ENCODE measurements around the gene NFIA. TPM values are rescaled to one million over a fixed set of nuclear protein-coding genes. Genes with fewer than 3 reads are reported as not detected.

Gene NFIA
- total RNA-seq, 4 donors from 2014 or later, result 32.0 to 160 (median 32.9) TPM

GRCh38 chr1:61130338-61131000 lies 48.1 kb downstream of the NFIA start:
- H3K4me1 ChIP-seq, result peaks cover 0 to 4% (median 0%) of the 10 kb centered on the region in 4 donors
- H3K9me3 ChIP-seq, result no peaks in the 10 kb centered on the region
- H3K36me3 ChIP-seq, result no peaks in the 10 kb centered on the region
- H3K4me3 ChIP-seq, result no peak overlapping the region
- H3K27me3 ChIP-seq, result no peaks in the 10 kb centered on the region
- no peak for DNase-seq
- TF ChIP-seq POLR2A (IDR thresholded peaks at IDR 0.05), result no peak
- no peak for TF ChIP-seq CTCF (IDR thresholded peaks at IDR 0.05)
- no peak overlapping the region for H3K27ac ChIP-seq

GRCh38 chr1:61131248-61131647 lies 48.9 kb downstream of the NFIA start:
- Histone ChIP-seq H3K9me3 (no peaks in the 10 kb centered on the region), H3K36me3 (no peaks in the 10 kb centered on the region), H3K4me1 (peaks cover 0 to 4% (median 0%) of the 10 kb centered on the region in 4 donors), H3K27ac (no peak overlapping the region), H3K27me3 (no peaks in the 10 kb centered on the region), H3K4me3 (no peak overlapping the region)
- DNase-seq, result no peak
- TF ChIP-seq POLR2A (IDR thresholded peaks at IDR 0.05) (no peak), CTCF (IDR thresholded peaks at IDR 0.05) (no peak)

GRCh38 chr1:61131716-61132115 lies 49.4 kb downstream of the NFIA start:
- peak overlapping the region in 1 of 4 donors; percentile 18 for H3K27ac ChIP-seq
- no peak for DNase-seq

GRCh38 chr1:61132176-61132638 lies 49.8 kb downstream of the NFIA start:
- Histone ChIP-seq H3K27ac (peak overlapping the region in 2 of 4 donors; percentile 18 to 26), H3K9me3 (no peaks in the 10 kb centered on the region), H3K36me3 (no peaks in the 10 kb centered on the region), H3K27me3 (no peaks in the 10 kb centered on the region), H3K4me3 (no peak overlapping the region), H3K4me1 (peaks cover 0 to 4% (median 0%) of the 10 kb centered on the region in 4 donors)
- TF ChIP-seq POLR2A (IDR thresholded peaks at IDR 0.05), result no peak
- TF ChIP-seq CTCF (IDR thresholded peaks at IDR 0.05), result no peak
- DNase-seq, result no peak

More at GRCh38 chr1:61131716-61132115, 49.4 kb downstream of the NFIA start:
- no peak for TF ChIP-seq POLR2A (IDR thresholded peaks at IDR 0.05)
- TF ChIP-seq CTCF (IDR thresholded peaks at IDR 0.05), result no peak
- Histone ChIP-seq H3K9me3 (no peaks in the 10 kb centered on the region), H3K4me3 (no peak overlapping the region), H3K36me3 (no peaks in the 10 kb centered on the region), H3K4me1 (peaks cover 0 to 4% (median 0%) of the 10 kb centered on the region in 4 donors), H3K27me3 (no peaks in the 10 kb centered on the region)

- Histone ChIP-seq H3K27ac (peak overlapping the region in 1 of 4 donors; percentile 26), H3K4me1 (peaks cover 0 to 4% (median 0%) of the 10 kb centered on the region in 4 donors), H3K4me3 (no peak overlapping the region), H3K36me3 (no peaks in the 10 kb centered on the region), H3K27me3 (no peaks in the 10 kb centered on the region), H3K9me3 (no peaks in the 10 kb centered on the region)
- no peak for DNase-seq
- no peak for TF ChIP-seq CTCF (IDR thresholded peaks at IDR 0.05)
- TF ChIP-seq POLR2A (IDR thresholded peaks at IDR 0.05), result no peak
Measured at GRCh38 chr1:61132645-61133334, 50.4 kb downstream of the NFIA start.

Measured in Peyer's patch (tissue), 4 donors.